Measurements from ENCODE around the gene EMP3.

EMP3 gene

GRCh38 chr19:48348737-48349136 is 23.4 kb downstream of the EMP3 start:
- H3K4me2 ChIP-seq (ENCODE audit: low read depth, low read length, poor library complexity, severe bottlenecking), result no peak overlapping the region
- H3K9me2 ChIP-seq (replicated peaks; ENCODE audit: low read depth, low read length), result no peaks in the 10 kb centered on the region
- H3F3A ChIP-seq (ENCODE audit: low read depth), result no peaks in the 10 kb centered on the region
- no peaks in the 10 kb centered on the region for H3K79me2 ChIP-seq (ENCODE audit: insufficient read depth, low read length)
- no peak overlapping the region for H3K9ac ChIP-seq (ENCODE audit: low read depth, low read length, poor library complexity, severe bottlenecking)
- TF ChIP-seq EZH2phosphoT487 (IDR thresholded peaks at IDR 0.05; ENCODE audit: borderline replicate concordance), result no peak
- no peak for TF ChIP-seq CTCF (conservative IDR thresholded peaks at IDR 0.05; ENCODE audit: low read length)
- no peaks in the 10 kb centered on the region for H3K27me3 ChIP-seq (ENCODE audit: insufficient read depth, low read length, poor library complexity, severe bottlenecking)
- no peaks in the 10 kb centered on the region for H3K4me1 ChIP-seq (ENCODE audit: insufficient read depth, low read length, poor library complexity, severe bottlenecking)
- H3K9me3 ChIP-seq (ENCODE audit: insufficient read depth, low read depth, low read length), result no peaks in the 10 kb centered on the region
- H3K36me3 ChIP-seq (ENCODE audit: insufficient read depth, low read length), result no peaks in the 10 kb centered on the region
- H3K4me3 ChIP-seq (ENCODE audit: low read length, poor library complexity, severe bottlenecking), result no peak overlapping the region
- H2AFZ ChIP-seq (ENCODE audit: low read length), result no peak overlapping the region
- H4K20me1 ChIP-seq (ENCODE audit: insufficient read depth, low read length, poor library complexity, severe bottlenecking), result no peaks in the 10 kb centered on the region

GRCh38 chr19:48350856-48351255 is 25.5 kb downstream of the EMP3 start:
- H3K9me2 ChIP-seq (replicated peaks; ENCODE audit: low read depth, low read length), result no peaks in the 10 kb centered on the region
- H4K20me1 ChIP-seq (ENCODE audit: insufficient read depth, low read length, poor library complexity, severe bottlenecking), result no peaks in the 10 kb centered on the region
- H3K27me3 ChIP-seq (ENCODE audit: insufficient read depth, low read length, poor library complexity, severe bottlenecking), result no peaks in the 10 kb centered on the region
- no peak overlapping the region for H3K4me3 ChIP-seq (ENCODE audit: low read length, poor library complexity, severe bottlenecking)
- H3K36me3 ChIP-seq (ENCODE audit: insufficient read depth, low read length), result no peaks in the 10 kb centered on the region
- H3K9me3 ChIP-seq (ENCODE audit: insufficient read depth, low read depth, low read length), result no peaks in the 10 kb centered on the region
- TF ChIP-seq CTCF (conservative IDR thresholded peaks at IDR 0.05; ENCODE audit: low read length) (no peak), EZH2phosphoT487 (IDR thresholded peaks at IDR 0.05; ENCODE audit: borderline replicate concordance) (no peak)
- H3K4me1 ChIP-seq (ENCODE audit: insufficient read depth, low read length, poor library complexity, severe bottlenecking), result no peaks in the 10 kb centered on the region
- no peak overlapping the region for H3K9ac ChIP-seq (ENCODE audit: low read depth, low read length, poor library complexity, severe bottlenecking)
- no peak overlapping the region for H2AFZ ChIP-seq (ENCODE audit: low read length)
- no peak overlapping the region for H3K4me2 ChIP-seq (ENCODE audit: low read depth, low read length, poor library complexity, severe bottlenecking)
- no peaks in the 10 kb centered on the region for H3F3A ChIP-seq (ENCODE audit: low read depth)
- no peaks in the 10 kb centered on the region for H3K79me2 ChIP-seq (ENCODE audit: insufficient read depth, low read length)

- H4K20me1 ChIP-seq (ENCODE audit: insufficient read depth, low read length, poor library complexity, severe bottlenecking), result no peaks in the 10 kb centered on the region
- H3K27me3 ChIP-seq (ENCODE audit: insufficient read depth, low read length, poor library complexity, severe bottlenecking), result no peaks in the 10 kb centered on the region
- H3F3A ChIP-seq (ENCODE audit: low read depth), result no peaks in the 10 kb centered on the region
- no peaks in the 10 kb centered on the region for H3K9me2 ChIP-seq (replicated peaks; ENCODE audit: low read depth, low read length)
- no peaks in the 10 kb centered on the region for H3K4me1 ChIP-seq (ENCODE audit: insufficient read depth, low read length, poor library complexity, severe bottlenecking)
- TF ChIP-seq EZH2phosphoT487 (IDR thresholded peaks at IDR 0.05; ENCODE audit: borderline replicate concordance) (no peak), CTCF (conservative IDR thresholded peaks at IDR 0.05; ENCODE audit: low read length) (peak; percentile 97)
- H3K4me2 ChIP-seq (ENCODE audit: low read depth, low read length, poor library complexity, severe bottlenecking), result no peak overlapping the region
- H2AFZ ChIP-seq (ENCODE audit: low read length), result no peak overlapping the region
- no peaks in the 10 kb centered on the region for H3K79me2 ChIP-seq (ENCODE audit: insufficient read depth, low read length)
- H3K9me3 ChIP-seq (ENCODE audit: insufficient read depth, low read depth, low read length), result no peaks in the 10 kb centered on the region
- no peaks in the 10 kb centered on the region for H3K36me3 ChIP-seq (ENCODE audit: insufficient read depth, low read length)
- no peak overlapping the region for H3K9ac ChIP-seq (ENCODE audit: low read depth, low read length, poor library complexity, severe bottlenecking)
- H3K4me3 ChIP-seq (ENCODE audit: low read length, poor library complexity, severe bottlenecking), result no peak overlapping the region
These were observed 26.0 kb downstream of the EMP3 start for GRCh38 chr19:48351341-48351752.
